OCI-LY1 (cell line): Measurements from ENCODE around the gene WNK2.

Experiments used
- CTCF ChIP-seq: fragments of 200-600 bp; sonication (generic), shearing (Covaris generic); IDR thresholded peaks from 2 replicates; pipeline ENCODE4 v1.5.1; 2017; ENCODE audit warnings: mild to moderate bottlenecking, antibody characterized with exemption, low read length, moderate library complexity, mixed read lengths
- EZH2 ChIP-seq: fragments of 200-600 bp; sonication (generic), shearing (Covaris generic); IDR thresholded peaks from 2 replicates; pipeline ENCODE4 v1.8.0; 2017; ENCODE audit warnings: borderline replicate concordance, mixed run types, mild to moderate bottlenecking, antibody characterized with exemption, low read length, moderate library complexity, mixed read lengths

DNA sequence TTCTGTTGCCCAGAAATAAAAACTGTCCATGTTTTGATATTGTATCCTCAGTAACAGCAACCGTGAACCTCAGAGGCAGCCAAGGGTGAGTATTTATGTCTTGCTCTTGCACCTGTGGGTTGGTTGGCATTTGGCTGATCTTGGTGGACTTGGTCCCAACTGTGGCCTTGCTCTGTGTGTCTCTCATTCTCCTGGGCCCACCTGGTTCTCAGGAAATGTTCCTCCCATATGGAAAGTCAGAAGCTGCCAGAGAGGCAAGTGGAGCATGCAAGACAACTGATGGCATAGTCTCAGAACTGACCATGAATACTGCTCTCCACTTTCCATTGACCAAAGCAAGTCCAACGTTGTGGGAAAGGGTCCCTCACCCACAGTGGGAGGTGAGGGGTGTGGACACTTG, 36.3 kb upstream of the WNK2 start:
- TF ChIP-seq CTCF (no peak), EZH2 (no peak)
